ENCODE data around the gene LGR5. TPM values are rescaled to one million over a fixed set of nuclear protein-coding genes. Genes with fewer than 3 reads are reported as not detected.
"Not testable (repeated sequence)": the region's sequence is repeated elsewhere in the genome, so short reads cannot be mapped to it uniquely, and the experiment has no call there.

The LGR5 gene
- total RNA-seq, 1 experiment from 2014 or later: not detected

DNA sequence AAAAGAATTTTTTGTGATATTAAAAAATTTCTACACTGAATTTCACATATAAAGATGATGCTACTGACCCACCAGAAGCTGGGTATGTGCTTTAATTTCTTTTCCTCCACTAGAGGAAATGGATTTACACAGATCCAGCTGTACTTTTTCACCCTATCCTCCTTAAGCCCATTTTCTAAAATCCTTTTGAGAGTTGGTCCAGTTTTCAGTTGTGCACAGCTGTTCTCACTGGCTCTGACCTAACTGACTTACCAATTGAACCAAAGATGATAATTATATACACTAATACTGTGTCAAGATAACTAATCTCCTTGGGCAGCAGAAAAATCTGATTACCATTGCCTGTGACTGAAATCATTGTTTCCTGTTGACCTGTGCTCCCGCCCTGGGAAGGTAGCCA is 115.6 kb downstream of the LGR5 start:
- no peaks in the 10 kb centered on the region for H3K36me3 ChIP-seq (ENCODE audit: control insufficient read depth in 1 of 2, insufficient read depth in 2 of 2, low read length in 2 of 2)
- H3K4me1 ChIP-seq (ENCODE audit: control insufficient read depth in 1 of 2, insufficient read depth in 2 of 2, low read length in 2 of 2): peaks cover 4 to 15% of the 10 kb centered on the region in 2 experiments; a peak in 3 of 4 replicates
- no peak overlapping the region for H3K27ac ChIP-seq (ENCODE audit: low read depth, low read length)
- H3K4me3 ChIP-seq (replicated peaks in 1 of 2; ENCODE audit: low read depth in 1 of 2, low read length in 2 of 2): no peak overlapping the region
- H3K9me2 ChIP-seq (ENCODE audit: insufficient read depth): no peaks in the 10 kb centered on the region
- H2AFZ ChIP-seq (ENCODE audit: low read depth, low read length, poor library complexity, severe bottlenecking): no peak overlapping the region
- DNase-seq (ENCODE audit: low read depth, low spot score) (no peak), ATAC-seq (no peak)
- no peaks in the 10 kb centered on the region for H3K27me3 ChIP-seq (ENCODE audit: insufficient read depth, low read length)
- intact Hi-C loops (cut with micrococcal nuclease): no loop called here
- POLR2A ChIA-PET: no interaction called here
- TF ChIP-seq ZNF274 (IDR thresholded peaks at IDR 0.05; ENCODE audit: low read depth, low read length): no peak
- no peak for TF ChIP-seq ZFX (IDR thresholded peaks at IDR 0.05)
- TF ChIP-seq YY1 (IDR thresholded peaks at IDR 0.05; ENCODE audit: extremely low read depth, insufficient replicate concordance, low read depth, low read length): no peak
- TF ChIP-seq SIN3A (IDR thresholded peaks at IDR 0.05; ENCODE audit: low read depth): no peak
- TF ChIP-seq SP1 (IDR thresholded peaks at IDR 0.05; ENCODE audit: low read depth): no peak
- H3K9ac ChIP-seq (ENCODE audit: low read length): no peak overlapping the region
- H3K4me2 ChIP-seq (ENCODE audit: low read length): no peak overlapping the region
- RAD21 ChIA-PET (ENCODE audit: low non-redundant PET in 1 of 2, low total read pairs in 2 of 2, uncharacterized antibody in 2 of 2, unreplicated experiment in 2 of 2): no interaction called here
- no peaks in the 10 kb centered on the region for H3K9me3 ChIP-seq (ENCODE audit: control insufficient read depth in 1 of 2, insufficient read depth in 1 of 2, low read depth in 1 of 2, low read length in 2 of 2)
- BruUV-seq (replicated peaks): no TSS peak
- H3K79me2 ChIP-seq (ENCODE audit: insufficient read depth, low read length): no peaks in the 10 kb centered on the region
- H4K20me1 ChIP-seq (ENCODE audit: insufficient read depth): no peaks in the 10 kb centered on the region
- CTCF ChIA-PET: interaction anchor here (1.7 kb wide), 1 partner anchor 192 kb away, joined by 5 read pairs; no protein-coding TSS in a partner anchor

DNA sequence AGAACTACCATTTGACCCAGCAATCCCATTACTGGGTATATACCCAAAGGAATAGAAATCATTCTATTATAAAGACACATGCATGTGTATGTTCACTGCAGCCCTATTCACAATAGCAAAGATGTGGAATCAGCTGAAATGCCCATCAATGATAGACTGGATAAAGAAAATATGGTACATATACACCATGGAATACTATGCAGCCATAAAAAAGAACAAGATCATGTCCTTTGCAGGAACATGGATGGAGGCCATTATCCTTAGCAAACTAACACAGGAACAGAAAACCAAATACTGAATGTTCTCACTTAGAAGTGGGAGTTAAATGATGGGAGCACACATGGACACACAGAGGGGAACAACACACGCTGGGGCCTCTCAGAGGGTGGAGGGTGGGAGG is 116.2 kb downstream of the LGR5 start:
- H3K36me3 ChIP-seq (ENCODE audit: control insufficient read depth in 1 of 2, insufficient read depth in 2 of 2, low read length in 2 of 2); H3K4me2 ChIP-seq (ENCODE audit: low read length); H3K27me3 ChIP-seq (ENCODE audit: insufficient read depth, low read length); H4K20me1 ChIP-seq (ENCODE audit: insufficient read depth); H3K9ac ChIP-seq (ENCODE audit: low read length); H3K27ac ChIP-seq (ENCODE audit: low read depth, low read length); RAD21 ChIA-PET (ENCODE audit: low non-redundant PET in 1 of 2, low total read pairs in 2 of 2, uncharacterized antibody in 2 of 2, unreplicated experiment in 2 of 2); H3K9me2 ChIP-seq (ENCODE audit: insufficient read depth); H2AFZ ChIP-seq (ENCODE audit: low read depth, low read length, poor library complexity, severe bottlenecking); H3K4me3 ChIP-seq (replicated peaks in 1 of 2; ENCODE audit: low read depth in 1 of 2, low read length in 2 of 2); H3K9me3 ChIP-seq (ENCODE audit: control insufficient read depth in 1 of 2, insufficient read depth in 1 of 2, low read depth in 1 of 2, low read length in 2 of 2); POLR2A ChIA-PET; ATAC-seq; DNase-seq (ENCODE audit: low read depth, low spot score); intact Hi-C loops (cut with micrococcal nuclease); H3K79me2 ChIP-seq (ENCODE audit: insufficient read depth, low read length); BruUV-seq (replicated peaks): not testable (repeated sequence)
- CTCF ChIA-PET: interaction anchor here (1.7 kb wide), 1 partner anchor 191 kb away, joined by 5 read pairs; no protein-coding TSS in a partner anchor
- peaks cover 4 to 15% of the 10 kb centered on the region in 2 experiments; a peak in 3 of 4 replicates for H3K4me1 ChIP-seq (ENCODE audit: control insufficient read depth in 1 of 2, insufficient read depth in 2 of 2, low read length in 2 of 2)
